Measurements from ENCODE around the gene FOXO1.

FOXO1 gene

GRCh38 chr13:40568246-40569023 lies 98.0 kb downstream of the FOXO1 start:
- Histone ChIP-seq H3K9me3 (ENCODE audit: insufficient read depth, low read depth, low read length) (no peaks in the 10 kb centered on the region), H3K4me1 (ENCODE audit: insufficient read depth, low read length, poor library complexity, severe bottlenecking) (peaks cover 7% of the 10 kb centered on the region), H3K4me2 (ENCODE audit: low read depth, low read length, poor library complexity, severe bottlenecking) (no peak overlapping the region), H3F3A (ENCODE audit: low read depth) (no peaks in the 10 kb centered on the region), H3K27me3 (ENCODE audit: insufficient read depth, low read length, poor library complexity, severe bottlenecking) (peaks cover 9% of the 10 kb centered on the region), H3K9me2 (replicated peaks; ENCODE audit: low read depth, low read length) (no peaks in the 10 kb centered on the region), H3K9ac (ENCODE audit: low read depth, low read length, poor library complexity, severe bottlenecking) (no peak overlapping the region), H3K4me3 (ENCODE audit: low read length, poor library complexity, severe bottlenecking) (no peak overlapping the region), H3K36me3 (ENCODE audit: insufficient read depth, low read length) (no peaks in the 10 kb centered on the region), H4K20me1 (ENCODE audit: insufficient read depth, low read length, poor library complexity, severe bottlenecking) (peaks cover 9% of the 10 kb centered on the region), H3K79me2 (ENCODE audit: insufficient read depth, low read length) (peaks cover 5% of the 10 kb centered on the region; the same call in 1 of the 2 replicates), H2AFZ (ENCODE audit: low read length) (no peak overlapping the region)
- TF ChIP-seq EZH2phosphoT487 (IDR thresholded peaks at IDR 0.05; ENCODE audit: borderline replicate concordance) (no peak), CTCF (conservative IDR thresholded peaks at IDR 0.05; ENCODE audit: low read length) (no peak)

- no peak overlapping the region for H3K4me3 ChIP-seq (ENCODE audit: low read length, poor library complexity, severe bottlenecking)
- no peak overlapping the region for H3K4me2 ChIP-seq (ENCODE audit: low read depth, low read length, poor library complexity, severe bottlenecking)
- H2AFZ ChIP-seq (ENCODE audit: low read length) = no peak overlapping the region
- H3K9me3 ChIP-seq (ENCODE audit: insufficient read depth, low read depth, low read length) = no peaks in the 10 kb centered on the region
- H3K9me2 ChIP-seq (replicated peaks; ENCODE audit: low read depth, low read length) = no peaks in the 10 kb centered on the region
- no peaks in the 10 kb centered on the region for H3K36me3 ChIP-seq (ENCODE audit: insufficient read depth, low read length)
- no peak for TF ChIP-seq EZH2phosphoT487 (IDR thresholded peaks at IDR 0.05; ENCODE audit: borderline replicate concordance)
- no peak for TF ChIP-seq CTCF (conservative IDR thresholded peaks at IDR 0.05; ENCODE audit: low read length)
- H3K27me3 ChIP-seq (ENCODE audit: insufficient read depth, low read length, poor library complexity, severe bottlenecking) = peaks cover 9% of the 10 kb centered on the region
- peaks cover 16% of the 10 kb centered on the region for H3K4me1 ChIP-seq (ENCODE audit: insufficient read depth, low read length, poor library complexity, severe bottlenecking)
- H3K79me2 ChIP-seq (ENCODE audit: insufficient read depth, low read length) = peaks cover 5% of the 10 kb centered on the region; the same call in 1 of the 2 replicates
- peaks cover 22% of the 10 kb centered on the region for H4K20me1 ChIP-seq (ENCODE audit: insufficient read depth, low read length, poor library complexity, severe bottlenecking)
- H3K9ac ChIP-seq (ENCODE audit: low read depth, low read length, poor library complexity, severe bottlenecking) = no peak overlapping the region
- no peaks in the 10 kb centered on the region for H3F3A ChIP-seq (ENCODE audit: low read depth)
Observed at GRCh38 chr13:40566811-40567210, 99.6 kb downstream of the FOXO1 start.

- H3K9me2 ChIP-seq (replicated peaks; ENCODE audit: low read depth, low read length) = no peaks in the 10 kb centered on the region
- H3K9ac ChIP-seq (ENCODE audit: low read depth, low read length, poor library complexity, severe bottlenecking) = no peak overlapping the region
- peaks cover 9% of the 10 kb centered on the region for H3K27me3 ChIP-seq (ENCODE audit: insufficient read depth, low read length, poor library complexity, severe bottlenecking)
- H3K4me2 ChIP-seq (ENCODE audit: low read depth, low read length, poor library complexity, severe bottlenecking) = no peak overlapping the region
- no peak overlapping the region for H3K4me3 ChIP-seq (ENCODE audit: low read length, poor library complexity, severe bottlenecking)
- no peak overlapping the region for H2AFZ ChIP-seq (ENCODE audit: low read length)
- TF ChIP-seq CTCF (conservative IDR thresholded peaks at IDR 0.05; ENCODE audit: low read length) (no peak), EZH2phosphoT487 (IDR thresholded peaks at IDR 0.05; ENCODE audit: borderline replicate concordance) (no peak)
- H3K4me1 ChIP-seq (ENCODE audit: insufficient read depth, low read length, poor library complexity, severe bottlenecking) = peaks cover 12% of the 10 kb centered on the region
- H3F3A ChIP-seq (ENCODE audit: low read depth) = no peaks in the 10 kb centered on the region
- peaks cover 20% of the 10 kb centered on the region for H4K20me1 ChIP-seq (ENCODE audit: insufficient read depth, low read length, poor library complexity, severe bottlenecking)
- H3K36me3 ChIP-seq (ENCODE audit: insufficient read depth, low read length) = no peaks in the 10 kb centered on the region
- no peaks in the 10 kb centered on the region for H3K9me3 ChIP-seq (ENCODE audit: insufficient read depth, low read depth, low read length)
- H3K79me2 ChIP-seq (ENCODE audit: insufficient read depth, low read length) = no peaks in the 10 kb centered on the region; the same call in 1 of the 2 replicates
Observed at GRCh38 chr13:40565282-40566148, 100.9 kb downstream of the FOXO1 start.
